ENCODE measurements around the gene PKNOX2.

DNA sequence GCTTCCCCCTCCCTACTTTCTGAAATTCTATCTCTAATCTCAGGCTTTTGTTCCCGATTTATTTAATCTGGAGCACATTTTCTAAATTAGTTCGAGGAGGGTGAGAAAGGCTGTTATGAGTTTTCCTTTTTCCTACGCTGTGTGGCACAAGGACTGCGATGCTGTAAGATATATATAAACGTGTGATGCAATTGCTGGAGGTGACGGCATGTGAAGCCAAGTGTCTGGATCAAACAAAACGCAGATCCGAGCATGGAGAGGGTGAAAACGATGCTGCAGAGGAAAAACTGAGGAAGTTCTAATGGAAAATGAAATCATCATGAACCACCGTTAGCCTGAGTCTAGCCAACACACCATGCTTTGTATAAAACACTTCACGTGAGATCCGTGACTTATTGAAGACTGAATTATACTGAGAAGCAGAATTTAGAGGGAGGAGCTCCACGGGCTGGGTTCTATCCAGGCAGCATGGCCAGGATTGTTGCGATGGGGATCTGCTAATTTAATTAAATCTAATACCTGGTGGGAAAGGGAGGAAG lies 4.4 kb downstream of the PKNOX2 start:
- TF ChIP-seq, protein P1, sequence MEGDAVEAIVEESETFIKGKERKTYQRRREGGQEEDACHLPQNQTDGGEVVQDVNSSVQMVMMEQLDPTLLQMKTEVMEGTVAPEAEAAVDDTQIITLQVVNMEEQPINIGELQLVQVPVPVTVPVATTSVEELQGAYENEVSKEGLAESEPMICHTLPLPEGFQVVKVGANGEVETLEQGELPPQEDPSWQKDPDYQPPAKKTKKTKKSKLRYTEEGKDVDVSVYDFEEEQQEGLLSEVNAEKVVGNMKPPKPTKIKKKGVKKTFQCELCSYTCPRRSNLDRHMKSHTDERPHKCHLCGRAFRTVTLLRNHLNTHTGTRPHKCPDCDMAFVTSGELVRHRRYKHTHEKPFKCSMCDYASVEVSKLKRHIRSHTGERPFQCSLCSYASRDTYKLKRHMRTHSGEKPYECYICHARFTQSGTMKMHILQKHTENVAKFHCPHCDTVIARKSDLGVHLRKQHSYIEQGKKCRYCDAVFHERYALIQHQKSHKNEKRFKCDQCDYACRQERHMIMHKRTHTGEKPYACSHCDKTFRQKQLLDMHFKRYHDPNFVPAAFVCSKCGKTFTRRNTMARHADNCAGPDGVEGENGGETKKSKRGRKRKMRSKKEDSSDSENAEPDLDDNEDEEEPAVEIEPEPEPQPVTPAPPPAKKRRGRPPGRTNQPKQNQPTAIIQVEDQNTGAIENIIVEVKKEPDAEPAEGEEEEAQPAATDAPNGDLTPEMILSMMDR (IDR thresholded peaks at IDR 0.05; ENCODE audit: low read length), result no peak
- TF ChIP-seq EZH2phosphoT487 (IDR thresholded peaks at IDR 0.05; ENCODE audit: low read length) (no peak), EZH2 (optimal IDR thresholded peaks at IDR 0.05; ENCODE audit: low read depth, low read length) (no peak)
